HG02981 (cell line): ENCODE data around the gene FBLN7.

Experiments
- ATAC-seq: cut with Tn5 transposase; IDR thresholded peaks from one replicate; pipeline ENCODE4 v1.9.1; 2021; ENCODE audit warnings: mild to moderate bottlenecking, moderate library complexity; ENCODE audit not compliant: unreplicated experiment

Gene FBLN7

DNA sequence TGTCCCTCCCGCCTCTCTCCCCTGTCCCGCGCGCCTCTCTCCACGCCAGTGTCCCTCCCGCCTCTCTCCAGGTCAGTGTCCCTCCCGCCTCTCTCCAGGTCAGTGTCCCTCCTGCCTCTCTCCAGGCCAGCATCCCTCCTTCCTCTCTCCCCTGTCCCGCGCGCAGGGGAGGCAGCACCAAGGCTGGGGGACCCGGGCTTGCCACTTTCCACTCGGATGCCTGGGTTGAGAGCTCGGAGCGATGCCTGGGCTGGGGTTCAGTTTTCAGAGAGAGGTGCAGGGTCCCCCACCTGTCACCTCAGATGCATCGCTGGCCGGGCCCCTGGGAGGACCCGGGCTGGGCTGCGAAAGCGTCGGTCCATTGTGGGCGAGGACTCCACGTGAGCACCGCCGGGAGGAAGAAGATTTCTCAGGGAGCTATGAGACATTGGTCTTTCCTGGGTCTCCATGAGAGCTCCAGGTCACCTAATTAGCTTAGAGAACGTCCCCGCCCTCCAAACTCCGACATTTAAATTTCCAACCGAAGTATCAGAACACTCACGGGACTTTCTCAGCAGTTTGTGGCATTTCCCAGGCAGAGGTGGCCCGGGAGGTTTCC lies 2.1 kb downstream of the FBLN7 start:
- ATAC-seq: no peak

DNA sequence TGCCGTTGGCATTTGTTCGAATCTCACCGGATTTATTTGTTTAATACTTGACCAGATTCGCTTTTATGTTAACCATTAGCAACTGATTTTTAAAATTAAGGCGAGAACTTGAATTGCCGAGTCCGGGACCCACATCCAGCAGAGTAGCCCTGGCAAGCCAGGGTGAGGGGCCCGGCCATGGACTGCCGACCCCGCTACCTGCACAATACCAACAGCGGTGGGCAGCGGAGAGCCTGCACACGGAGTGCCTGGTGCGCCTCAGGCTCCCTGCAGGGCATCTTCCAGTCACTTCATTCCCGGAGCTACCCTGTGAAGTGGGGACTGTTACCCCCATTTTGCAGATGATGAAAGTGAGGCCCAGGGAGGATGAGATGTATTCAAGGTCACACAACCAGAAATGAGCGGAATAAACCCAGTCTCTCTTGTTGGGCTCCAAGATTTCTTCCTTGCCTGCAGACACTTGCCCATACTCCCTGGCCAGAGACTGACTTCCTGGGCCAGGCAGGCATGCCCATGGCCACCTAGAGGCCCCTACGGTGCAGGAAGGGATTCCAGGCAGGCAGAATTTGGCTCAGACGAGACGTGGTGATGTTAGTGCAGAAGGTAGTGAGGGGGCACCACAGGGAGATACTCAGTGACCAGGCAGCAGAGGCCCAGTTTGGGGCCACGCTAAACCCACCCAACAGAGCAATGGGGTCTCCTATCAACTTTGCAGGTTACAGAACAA lies 2.9 kb downstream of the FBLN7 start:
- no peak for ATAC-seq

DNA sequence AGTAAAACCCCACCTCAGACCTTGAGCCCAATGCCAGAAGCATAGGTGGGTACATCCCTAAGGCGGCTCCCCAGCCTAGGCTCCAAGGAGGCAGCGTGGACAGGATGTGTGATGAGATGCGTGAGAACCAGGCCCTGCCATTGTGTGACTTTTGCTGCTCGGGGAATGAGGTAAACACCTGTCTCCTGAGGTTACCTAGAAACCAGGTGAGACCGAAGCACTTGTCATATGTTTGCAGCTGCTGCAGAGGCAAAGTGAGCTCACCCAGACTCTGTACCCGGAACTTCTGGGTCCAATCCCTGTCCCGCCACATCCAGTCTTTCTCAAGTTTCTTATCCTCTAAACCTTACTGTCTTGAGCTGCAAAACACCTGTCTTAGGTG lies 3.4 kb downstream of the FBLN7 start:
- ATAC-seq: no peak

DNA sequence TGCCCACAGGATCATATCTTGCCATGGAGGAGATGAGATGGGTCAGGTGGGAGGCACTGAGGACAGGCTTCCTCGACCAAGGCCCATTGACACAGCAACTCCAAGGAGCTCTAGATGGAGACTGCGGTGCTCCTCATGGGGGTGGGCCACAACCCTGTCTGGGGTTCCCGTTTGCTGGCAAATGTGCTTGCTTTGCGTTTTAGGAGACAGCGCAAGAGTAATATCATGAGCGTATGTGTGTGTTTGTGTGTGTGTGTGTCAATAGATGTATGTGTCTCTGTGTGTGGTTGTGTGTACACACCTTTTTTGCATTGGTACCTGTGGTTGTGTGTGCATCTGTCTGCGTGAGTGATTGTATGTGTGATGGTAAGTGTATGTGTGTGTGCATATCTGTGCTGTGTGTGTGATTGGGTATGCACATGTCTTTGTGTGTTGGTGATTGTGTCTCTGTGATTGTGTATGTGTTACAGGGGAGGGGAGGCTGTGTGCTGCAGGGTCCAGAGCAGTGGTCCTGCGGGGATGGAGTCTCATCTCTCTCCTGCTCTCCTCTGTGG lies 4.4 kb downstream of the FBLN7 start:
- ATAC-seq: no peak

DNA sequence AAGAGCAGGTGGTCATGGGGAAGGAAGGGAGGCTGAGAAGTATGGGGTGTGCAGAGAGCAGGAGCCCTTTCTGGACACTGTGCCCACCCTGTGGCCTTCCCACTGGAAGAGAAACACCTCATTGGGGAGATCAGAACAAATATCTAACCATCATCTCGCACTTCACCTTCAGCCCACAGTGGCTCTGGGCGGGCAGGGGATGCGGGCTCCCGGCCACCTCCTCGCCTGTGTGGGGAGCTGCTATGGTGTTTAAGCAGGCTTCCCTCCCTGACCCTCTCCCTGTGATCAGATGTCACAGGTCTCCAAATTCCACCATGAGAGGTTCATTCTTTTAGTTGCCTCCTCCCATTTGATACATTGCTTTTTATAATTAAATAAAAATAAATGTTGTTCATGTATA lies 5.0 kb downstream of the FBLN7 start:
- ATAC-seq: no peak

DNA sequence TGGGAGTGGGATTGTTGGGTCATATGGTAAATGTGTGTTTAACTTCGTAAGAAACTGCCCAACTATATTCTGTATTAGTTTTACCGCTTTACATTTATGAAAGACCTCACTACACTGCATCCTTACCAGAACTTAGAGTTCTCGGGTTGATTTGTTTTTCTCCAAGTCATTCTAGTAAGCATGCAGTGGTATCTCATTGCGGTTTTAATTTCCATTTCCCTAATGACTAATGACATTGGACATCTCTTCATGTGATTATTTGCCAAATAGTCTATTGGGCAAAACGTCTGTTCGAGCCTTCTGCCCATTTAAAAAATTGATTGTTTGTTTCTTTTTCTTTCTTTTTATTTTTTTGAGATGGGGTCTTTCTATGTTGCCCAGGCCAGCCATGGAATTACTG lies 6.8 kb downstream of the FBLN7 start:
- ATAC-seq: no peak

DNA sequence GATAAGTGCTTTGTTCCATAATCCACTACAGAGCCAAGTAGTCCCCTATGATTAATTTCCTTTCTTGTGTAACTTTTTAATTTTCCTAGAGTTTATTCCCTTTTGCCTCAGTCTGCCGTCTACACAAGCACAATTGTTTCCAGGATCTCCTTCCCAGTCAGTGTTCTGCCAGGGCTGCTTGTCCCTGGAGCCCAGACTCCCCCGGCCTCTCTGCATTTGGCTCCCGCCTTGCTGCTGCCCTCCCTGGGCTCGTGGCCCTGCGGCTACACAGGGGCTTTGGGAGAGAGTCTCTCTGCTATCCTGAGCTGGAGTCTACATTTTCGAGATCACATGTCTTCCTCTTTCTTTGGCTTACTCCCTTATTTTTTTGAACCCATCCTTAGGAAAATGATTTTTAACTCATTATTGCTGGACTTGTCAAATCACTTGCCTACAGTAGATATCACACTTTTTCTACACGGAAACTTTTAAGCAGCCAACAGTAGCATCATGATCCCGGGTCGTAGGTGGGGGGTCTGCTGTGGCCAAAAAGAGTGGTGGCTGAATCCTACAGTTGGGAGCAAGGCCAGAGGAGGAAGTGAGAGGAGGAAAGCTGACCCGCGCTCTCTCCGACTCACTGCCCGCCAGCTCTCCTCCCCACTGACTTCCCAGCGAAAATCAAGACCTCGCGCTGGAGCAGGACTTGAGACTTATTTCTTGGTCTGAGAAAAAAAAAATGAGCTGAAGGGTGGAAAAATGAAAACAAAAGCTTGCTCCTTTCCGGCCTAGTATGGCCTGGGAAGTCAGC lies 9.4 kb downstream of the FBLN7 start:
- no peak for ATAC-seq

DNA sequence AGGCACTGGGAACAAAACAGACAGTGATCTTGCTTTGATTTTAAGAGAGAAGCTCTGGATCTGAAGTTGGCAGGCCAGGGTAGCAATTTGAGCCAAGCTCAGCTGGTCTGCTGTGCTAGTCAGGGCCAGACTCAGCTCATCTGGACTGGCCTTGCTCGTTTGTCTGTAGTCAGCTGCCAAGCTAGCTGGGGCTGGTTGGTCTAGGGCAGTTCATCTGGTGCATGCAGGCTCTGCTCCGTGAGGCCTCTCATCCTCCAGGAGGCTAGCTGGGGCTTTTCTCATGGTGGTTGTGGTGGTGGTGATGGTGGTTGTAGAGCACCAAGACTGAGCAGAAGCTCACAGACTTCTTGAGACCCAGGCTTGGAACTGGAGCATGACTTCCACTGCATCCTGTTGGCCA lies 10.3 kb downstream of the FBLN7 start:
- ATAC-seq: no peak

DNA sequence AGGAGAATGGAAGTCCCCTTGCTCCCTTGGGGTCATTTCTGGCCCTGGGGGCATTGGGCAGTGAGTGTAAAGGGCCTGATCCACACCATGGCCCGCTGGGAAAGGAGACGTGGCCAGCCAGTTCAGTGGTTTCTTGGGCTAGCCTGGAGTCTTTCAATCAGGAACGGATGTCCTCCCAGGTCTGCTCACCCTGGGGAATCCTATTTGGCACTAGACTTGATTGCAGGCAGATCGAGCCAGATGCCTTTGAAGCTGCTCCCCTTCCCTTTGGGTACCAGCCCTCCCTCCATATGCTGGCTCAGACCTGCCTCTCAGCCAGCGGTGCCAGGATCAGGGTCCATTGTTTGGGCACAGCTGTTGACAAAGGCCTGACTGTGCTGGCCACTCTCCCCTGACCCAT lies 11.0 kb downstream of the FBLN7 start:
- ATAC-seq: no peak

DNA sequence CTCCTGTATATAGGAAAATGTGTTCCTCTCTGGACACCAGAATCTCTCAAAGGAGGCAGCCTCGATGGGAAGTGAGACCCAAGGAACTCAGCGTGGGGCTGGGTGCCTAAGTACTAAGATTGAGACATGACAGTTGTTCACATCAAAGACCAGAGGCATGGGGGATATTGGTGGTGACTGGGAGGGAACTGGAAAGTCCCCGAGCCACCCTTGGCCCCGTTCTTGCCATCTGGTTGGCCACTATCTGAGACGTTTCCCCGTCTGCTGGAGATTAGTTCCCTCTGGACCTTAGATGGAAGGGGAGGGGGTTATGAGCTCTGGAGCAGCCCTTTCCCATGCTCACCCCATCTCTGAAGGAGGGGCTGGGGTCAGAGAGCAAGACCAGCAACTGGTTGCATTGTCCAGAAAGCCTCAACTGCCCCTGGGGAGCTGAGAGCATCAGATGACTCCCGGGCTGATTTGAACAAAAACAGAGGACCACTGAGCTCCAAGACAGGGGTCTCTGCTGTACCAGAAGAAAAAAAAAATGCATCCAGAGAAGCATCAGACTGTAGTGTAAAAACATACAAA lies 11.8 kb downstream of the FBLN7 start:
- no peak for ATAC-seq

DNA sequence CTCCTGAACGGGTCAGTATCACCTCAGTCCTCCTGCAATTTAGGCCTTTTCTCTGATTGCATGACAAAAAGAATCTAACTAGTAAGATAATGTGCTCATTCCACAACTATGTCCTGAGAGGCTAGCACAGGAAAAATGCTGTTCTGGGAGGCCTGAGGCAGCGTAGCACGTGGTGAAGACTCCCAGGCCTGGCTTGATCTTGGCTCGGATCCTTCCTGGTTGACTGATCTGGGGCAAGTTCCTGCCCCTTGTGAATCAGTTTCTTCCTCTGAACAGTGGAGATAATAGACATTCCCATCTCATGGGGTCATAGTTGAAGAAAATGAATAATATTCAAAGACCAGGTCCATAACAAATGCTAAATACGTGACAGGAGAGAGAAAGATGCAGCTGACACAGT lies 12.3 kb downstream of the FBLN7 start:
- ATAC-seq: no peak

DNA sequence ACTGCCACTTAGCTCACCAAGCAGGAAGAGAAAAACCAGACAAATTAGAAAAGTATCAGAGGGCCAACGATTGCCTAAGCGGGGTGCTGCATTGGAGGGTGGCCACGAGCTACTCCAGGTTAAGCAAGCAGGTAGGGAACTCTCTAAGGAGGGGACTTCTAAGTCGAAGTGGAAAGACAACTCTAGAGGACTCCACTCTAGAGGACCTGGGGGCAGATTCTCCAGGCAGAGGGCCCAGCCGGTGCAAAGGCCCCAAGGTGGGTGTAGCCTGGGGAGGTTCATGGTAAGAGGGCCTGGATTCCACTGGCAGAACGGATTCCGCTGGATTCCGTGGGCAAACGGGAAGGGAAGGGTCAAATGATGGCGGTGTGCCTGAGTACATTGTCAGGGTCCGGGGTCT lies 12.7 kb downstream of the FBLN7 start:
- ATAC-seq: no peak

DNA sequence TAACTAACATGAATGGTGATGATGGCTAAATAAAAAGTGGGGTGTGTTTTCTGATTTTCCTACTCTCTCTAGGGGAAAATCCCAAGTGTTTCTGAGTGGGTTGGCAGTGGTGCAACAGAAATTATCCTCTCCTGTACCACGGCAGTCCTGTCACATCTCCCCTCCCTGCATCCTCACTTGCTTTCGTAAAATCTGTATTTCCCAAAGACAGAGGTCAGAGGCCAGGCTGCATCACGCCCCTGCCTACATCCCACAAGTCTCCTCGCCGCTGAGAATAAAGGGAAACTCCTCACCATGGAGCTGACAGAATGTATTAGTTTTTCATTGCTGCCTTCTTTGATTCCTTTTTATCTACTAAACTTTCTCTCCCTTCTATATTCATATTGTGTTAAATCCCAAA lies 13.1 kb downstream of the FBLN7 start:
- no peak for ATAC-seq

DNA sequence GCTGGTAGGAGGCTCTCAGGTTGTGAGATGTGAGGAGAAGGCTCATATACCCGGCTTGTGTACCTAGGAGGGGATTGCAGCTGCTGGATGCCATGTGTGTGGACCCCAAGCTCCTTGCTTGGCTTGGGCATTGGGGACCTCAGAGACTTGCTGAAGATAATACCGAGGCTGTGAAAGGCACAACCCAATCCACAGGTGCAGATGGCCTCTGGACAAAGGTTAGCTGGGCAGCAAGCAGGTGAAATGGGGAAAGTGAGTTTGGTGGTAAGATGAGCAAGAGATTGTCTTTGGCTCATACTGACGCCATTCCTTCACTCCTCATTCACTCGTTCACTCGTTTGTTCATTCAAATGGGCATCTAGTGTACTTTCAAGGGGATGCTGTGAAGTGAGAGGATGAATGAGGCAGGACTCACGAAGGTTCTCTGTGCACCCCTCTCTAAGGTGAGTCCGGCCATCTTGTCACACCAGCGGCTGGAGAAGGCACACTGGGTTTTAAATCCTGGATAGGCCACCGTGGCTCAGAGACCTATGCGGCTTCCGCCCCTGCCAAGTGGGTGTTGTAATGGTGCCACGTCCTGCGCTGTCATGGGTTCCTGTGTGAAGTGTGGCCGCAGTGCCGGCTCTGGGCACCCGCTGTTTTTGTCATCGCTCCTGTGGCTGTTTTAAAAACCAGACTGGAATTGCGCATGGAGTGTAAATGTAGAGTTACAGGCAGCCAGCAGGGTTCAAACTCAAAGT lies 13.7 kb downstream of the FBLN7 start:
- no peak for ATAC-seq

DNA sequence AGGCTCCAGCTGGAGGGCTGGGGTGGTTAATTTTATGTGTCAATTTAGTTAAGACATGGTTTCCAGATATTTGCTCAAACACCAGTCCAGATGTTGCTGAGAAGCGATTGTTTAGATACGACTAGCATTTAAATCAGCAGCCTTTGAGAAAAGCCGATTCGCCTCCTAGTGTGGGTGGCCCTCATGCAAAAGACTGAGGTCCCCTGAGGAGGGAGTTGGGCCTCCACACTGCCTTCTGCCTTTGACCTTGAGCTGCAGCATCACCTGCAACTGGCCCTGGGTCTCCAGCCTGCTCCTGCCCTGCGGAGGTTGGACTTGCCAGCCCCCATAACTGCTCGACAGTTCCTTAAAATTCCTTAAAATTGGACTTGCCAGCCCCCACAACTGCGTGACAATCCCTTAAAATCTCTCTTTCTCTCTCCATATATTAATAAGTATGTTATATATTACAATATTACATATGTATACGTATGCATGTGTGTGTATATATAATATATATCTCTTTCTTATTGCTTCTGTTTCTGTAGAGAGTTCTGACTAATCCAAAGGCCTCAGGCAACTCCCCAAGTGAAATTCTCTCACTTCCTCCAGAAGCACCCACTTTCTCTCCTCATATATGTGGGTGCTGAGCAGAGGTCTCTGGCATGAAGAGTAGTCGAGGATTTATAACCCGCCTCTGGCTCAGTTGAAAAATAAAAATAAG lies 14.4 kb downstream of the FBLN7 start:
- ATAC-seq: no peak

DNA sequence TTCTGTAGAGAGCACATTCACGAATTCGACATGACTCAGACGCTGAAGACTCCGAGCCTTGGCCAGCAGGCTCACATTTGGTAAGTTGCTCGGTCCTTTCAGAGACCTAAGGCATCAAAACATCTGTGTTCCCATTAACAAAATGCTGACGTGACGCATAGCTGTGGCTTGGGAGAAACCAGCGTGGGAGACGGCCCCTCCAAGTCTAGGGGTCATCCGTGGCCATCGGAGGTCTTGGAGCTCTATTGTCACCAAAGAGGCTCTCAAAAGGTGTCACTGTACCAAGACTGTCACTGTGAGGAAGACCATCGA lies 14.9 kb downstream of the FBLN7 start:
- ATAC-seq: no peak

DNA sequence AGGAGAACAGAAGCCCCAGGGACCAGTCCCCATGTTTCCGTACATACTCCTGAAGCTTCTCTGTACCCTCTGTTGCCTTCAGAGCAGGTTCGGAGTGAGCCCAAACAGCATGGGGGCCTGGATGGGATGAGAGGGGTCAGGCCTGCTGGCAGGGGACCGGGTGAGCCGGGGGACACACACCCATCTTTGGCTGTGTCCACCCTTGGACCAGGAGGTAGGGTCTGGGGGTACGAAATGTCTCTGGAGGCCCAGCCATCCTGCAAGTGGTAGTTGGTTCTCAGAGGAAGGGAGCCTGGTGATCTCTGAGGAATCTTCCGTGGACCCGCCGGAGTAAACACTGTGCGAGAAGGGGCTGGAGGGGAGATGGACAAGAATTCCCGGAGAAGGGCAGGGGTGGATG lies 15.3 kb downstream of the FBLN7 start:
- no peak for ATAC-seq

DNA sequence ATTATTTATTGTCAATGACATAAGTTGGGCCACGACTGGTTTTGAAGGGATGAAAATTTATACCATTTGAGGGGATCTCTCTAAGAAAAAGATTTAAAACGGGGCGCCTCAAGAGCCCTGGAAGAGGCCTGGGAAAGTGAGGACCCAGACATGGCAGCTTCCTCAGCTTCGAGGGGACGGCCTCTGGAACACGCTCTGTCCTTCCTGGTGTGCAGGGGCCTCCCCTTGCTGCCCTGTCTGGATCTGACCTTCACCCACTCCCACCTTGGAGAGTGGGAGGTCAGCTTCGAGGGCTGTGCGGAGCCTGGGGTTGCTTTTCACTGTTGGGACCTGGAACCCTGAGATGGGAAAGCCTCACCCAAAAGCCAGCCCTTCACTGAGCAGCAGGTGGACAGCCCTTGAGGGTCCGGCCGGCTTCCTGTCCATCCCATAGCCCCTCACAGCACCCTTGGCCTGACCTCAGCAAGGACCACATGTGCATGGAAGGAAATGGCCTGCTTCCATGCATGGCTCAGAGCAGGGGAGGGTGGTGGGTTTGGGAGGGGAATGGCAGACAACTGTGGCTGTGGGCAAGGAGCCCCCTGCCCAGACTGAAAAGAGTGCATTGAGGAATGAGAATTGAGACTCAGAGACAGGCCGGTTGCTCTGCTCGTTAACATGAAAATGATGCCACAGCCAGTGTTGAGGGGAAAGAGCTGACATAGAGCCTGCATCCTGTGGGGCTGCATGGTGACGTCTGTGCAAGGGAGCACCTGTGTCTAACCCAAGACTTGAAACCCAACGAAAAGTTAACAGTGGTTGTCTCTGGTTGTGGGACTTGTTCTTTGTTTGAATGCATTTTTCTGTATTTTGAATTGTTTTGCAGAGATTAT lies 16.3 kb downstream of the FBLN7 start:
- ATAC-seq: no peak

DNA sequence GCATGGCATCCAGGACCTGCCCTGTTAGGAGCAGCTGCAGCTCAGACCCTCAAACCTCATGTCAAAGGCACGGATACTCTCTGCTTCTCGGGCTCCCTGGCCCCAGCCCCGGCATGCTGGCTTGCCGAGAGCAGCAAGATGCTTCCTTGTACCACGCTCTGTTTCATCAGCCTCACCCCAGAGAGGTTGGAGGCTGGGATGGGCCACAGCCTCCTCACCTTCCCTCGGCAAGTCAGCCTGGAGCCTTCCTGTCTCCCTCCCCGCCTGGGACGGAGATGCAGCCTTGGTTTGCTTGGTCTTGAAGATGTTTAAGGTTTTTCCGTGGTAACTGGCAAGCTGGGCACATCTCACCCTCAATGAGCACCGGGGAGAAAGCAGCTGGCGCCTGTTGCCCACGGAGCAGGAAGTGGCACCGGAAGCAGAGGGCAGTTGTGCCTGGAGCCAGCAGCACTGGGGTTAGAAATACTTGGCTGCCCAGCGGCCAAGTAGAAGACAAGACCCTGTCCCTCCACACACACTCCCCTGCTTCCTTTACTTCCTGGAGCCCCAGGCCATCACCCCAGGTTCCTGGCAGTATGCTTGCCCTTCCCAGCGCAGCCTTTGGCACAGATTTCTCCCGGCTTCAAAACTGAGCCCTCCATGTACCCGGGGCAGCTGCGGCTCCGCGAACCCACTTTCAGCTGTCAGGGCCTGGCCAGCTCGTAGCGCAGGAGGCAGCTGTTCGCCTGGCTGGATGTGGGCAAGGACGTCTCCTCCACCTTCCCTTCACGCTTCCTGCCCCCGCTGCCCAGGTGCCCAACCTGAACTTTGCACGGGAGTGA lies 17.4 kb downstream of the FBLN7 start:
- ATAC-seq: no peak
